Measurements from ENCODE around the gene CDON. TPM values are rescaled to one million over a fixed set of nuclear protein-coding genes. Genes with fewer than 3 reads are reported as not detected.

CDON gene
- total and polyA plus RNA-seq, 12 donors = 1.4 to 17.1 (median 8.9) TPM

DNA sequence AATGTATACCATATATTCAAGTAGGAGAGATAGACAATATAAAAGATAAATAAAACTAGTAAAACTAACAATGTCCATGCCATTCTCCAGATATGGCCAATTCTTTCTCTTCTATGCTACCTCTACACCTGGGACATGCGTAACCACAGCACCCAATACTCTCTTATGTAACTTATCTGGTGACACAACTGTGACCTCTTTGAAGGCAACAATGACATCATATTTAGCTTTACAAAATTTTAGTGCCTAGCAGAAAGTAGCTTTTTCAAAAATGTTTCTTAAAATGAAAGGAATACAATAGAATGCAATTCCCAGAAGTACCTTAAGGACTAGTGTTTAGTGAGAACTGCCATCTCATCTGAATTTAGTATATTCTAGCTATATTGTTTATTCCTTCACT lies 36.8 kb downstream of the CDON start:
- Histone ChIP-seq H3K27me3 (no peaks in the 10 kb centered on the region), H3K27ac (no peak overlapping the region), H3K4me3 (no peak overlapping the region), H3K4me1 (peaks cover 0 to 20% (median 4%) of the 10 kb centered on the region in 9 donors), H3K9me3 (no peaks in the 10 kb centered on the region), H3K36me3 (peaks cover 0 to 7% (median 0%) of the 10 kb centered on the region in 9 donors)
- TF ChIP-seq, protein P1, sequence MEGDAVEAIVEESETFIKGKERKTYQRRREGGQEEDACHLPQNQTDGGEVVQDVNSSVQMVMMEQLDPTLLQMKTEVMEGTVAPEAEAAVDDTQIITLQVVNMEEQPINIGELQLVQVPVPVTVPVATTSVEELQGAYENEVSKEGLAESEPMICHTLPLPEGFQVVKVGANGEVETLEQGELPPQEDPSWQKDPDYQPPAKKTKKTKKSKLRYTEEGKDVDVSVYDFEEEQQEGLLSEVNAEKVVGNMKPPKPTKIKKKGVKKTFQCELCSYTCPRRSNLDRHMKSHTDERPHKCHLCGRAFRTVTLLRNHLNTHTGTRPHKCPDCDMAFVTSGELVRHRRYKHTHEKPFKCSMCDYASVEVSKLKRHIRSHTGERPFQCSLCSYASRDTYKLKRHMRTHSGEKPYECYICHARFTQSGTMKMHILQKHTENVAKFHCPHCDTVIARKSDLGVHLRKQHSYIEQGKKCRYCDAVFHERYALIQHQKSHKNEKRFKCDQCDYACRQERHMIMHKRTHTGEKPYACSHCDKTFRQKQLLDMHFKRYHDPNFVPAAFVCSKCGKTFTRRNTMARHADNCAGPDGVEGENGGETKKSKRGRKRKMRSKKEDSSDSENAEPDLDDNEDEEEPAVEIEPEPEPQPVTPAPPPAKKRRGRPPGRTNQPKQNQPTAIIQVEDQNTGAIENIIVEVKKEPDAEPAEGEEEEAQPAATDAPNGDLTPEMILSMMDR (IDR thresholded peaks at IDR 0.05) = no peak
- WGBS, 2 donors = 56 to 100% methylated on average over 1 of the region's 1 CpG
- intact Hi-C loops (cut with DNase I) = loop anchor here in 2 of 10 donors (10.0 kb wide), 2 partner anchors 61 to 71 kb away; no protein-coding TSS in a partner anchor
- ATAC-seq (no peak), DNase-seq (no peak)

DNA sequence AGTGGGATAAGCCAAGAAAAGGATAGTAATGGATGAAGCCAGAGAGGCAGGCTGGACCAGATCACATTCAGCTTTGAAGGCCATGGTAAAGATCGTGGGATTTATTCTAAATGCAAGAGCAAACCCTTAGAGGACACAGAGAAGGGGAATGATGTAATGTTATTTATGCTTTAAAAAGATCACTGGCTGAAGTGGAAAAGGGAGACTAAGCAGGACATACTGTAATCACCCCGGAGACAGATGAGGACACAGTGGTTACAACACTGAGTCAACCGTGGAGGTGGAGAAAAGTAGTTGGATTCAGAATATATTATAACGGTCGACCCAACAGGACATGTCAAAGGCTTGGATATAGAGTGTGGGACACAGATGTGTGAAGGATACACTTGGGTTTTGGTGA lies 38.5 kb downstream of the CDON start:
- intact Hi-C loops (cut with DNase I) = loop anchor here in 2 of 10 donors (10.0 kb wide), 2 partner anchors 59 to 69 kb away; no protein-coding TSS in a partner anchor
- 51 to 53% methylated on average over 5 of the region's 5 CpGs for WGBS, 2 donors
- H3K27me3 ChIP-seq = no peaks in the 10 kb centered on the region

DNA sequence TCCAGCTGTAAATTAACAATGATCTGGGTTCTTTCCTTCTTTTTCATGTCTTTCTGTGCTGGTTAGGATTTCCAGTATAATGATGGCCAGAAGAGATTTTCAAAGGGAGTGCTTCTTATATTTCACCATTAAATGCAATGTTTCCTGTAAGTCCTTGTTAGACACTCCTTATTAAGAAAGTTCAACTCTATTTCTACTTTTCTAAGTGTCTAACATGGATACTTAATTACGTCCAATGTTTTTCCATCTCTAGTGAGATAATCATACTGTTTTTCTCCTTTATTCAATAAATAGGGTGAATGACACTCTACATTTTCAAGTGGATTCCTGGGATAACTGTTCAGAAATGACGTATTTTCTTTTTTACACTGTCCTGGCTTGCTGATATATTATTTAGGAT lies 49.8 kb downstream of the CDON start:
- Histone ChIP-seq H3K27me3 (no peaks in the 10 kb centered on the region), H3K36me3 (peaks cover 0 to 27% (median 0%) of the 10 kb centered on the region in 9 donors), H3K4me1 (no peaks in the 10 kb centered on the region), H3K4me3 (no peak overlapping the region), H3K9me3 (no peaks in the 10 kb centered on the region), H3K27ac (no peak overlapping the region)
- DNase-seq (no peak), ATAC-seq (no peak)
- WGBS, 2 donors = 95 to 100% methylated on average over 2 of the region's 2 CpGs
- intact Hi-C loops (cut with DNase I) = no loop called here
- TF ChIP-seq, protein P1 (IDR thresholded peaks at IDR 0.05) = no peak

More for the DNA sequence above, 38.5 kb downstream of the CDON start:
- TF ChIP-seq, protein P1 (IDR thresholded peaks at IDR 0.05) = no peak
- Histone ChIP-seq H3K4me1 (peaks cover 0 to 20% (median 4%) of the 10 kb centered on the region in 9 donors), H3K4me3 (no peak overlapping the region), H3K36me3 (peaks cover 0 to 16% (median 0%) of the 10 kb centered on the region in 9 donors), H3K27ac (peak overlapping the region in 5 of 10 donors; percentile 7 to 39 (median 34)), H3K9me3 (no peaks in the 10 kb centered on the region)
- DNase-seq (no peak), ATAC-seq (peak; percentile 61 to 95 (median 78))

DNA sequence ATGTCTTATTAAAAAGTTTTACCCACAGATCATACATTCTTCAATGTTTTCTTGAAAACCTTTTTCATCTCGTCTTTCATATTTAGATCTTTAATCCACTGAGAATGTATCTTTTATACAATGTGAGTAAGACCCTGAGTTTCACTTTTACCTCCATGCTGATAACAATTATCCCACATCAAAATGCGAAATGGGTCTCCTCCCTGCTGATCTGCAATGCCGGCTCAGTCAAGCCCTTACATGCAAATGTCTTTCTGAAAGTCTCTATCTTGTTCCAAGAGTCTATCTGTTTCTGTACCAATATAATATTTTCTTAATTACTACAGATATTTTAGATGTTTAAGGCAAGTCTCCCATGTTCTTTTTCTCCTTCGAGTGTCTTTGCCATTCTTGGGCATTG lies 50.9 kb downstream of the CDON start:
- intact Hi-C loops (cut with DNase I) = no loop called here
- Histone ChIP-seq H3K4me3 (no peak overlapping the region), H3K36me3 (peaks cover 0 to 27% (median 0%) of the 10 kb centered on the region in 9 donors), H3K9me3 (no peaks in the 10 kb centered on the region), H3K4me1 (peaks cover 0 to 8% (median 0%) of the 10 kb centered on the region in 9 donors), H3K27me3 (no peaks in the 10 kb centered on the region), H3K27ac (no peak overlapping the region)
- ATAC-seq (no peak), DNase-seq (no peak)
- TF ChIP-seq, protein P1 (IDR thresholded peaks at IDR 0.05) = no peak
- 94 to 95% methylated on average over 4 of the region's 4 CpGs for WGBS, 2 donors

Data from heart right ventricle (tissue), 16 donors.